Endodermal cell (in vitro differentiated cells): ENCODE results near the gene METTL24. TPM values are rescaled to one million over a fixed set of nuclear protein-coding genes. Genes with fewer than 3 reads are reported as not detected.

ENCODE experiments used
- DNase-seq: peaks from one replicate; pipeline ENCODE4 v3.0.0-alpha.2; 2017
- H3K27ac ChIP-seq: 2 replicates; pipeline ENCODE4 v1.5.1; 2013; ENCODE audit warnings: mild to moderate bottlenecking, low read depth, low read length, moderate library complexity
- H3K27me3 ChIP-seq: 2 replicates; pipeline ENCODE4 v1.6.1; 2013; ENCODE audit warnings: mild to moderate bottlenecking, low read length, moderate library complexity; ENCODE audit not compliant: insufficient read depth, control insufficient read depth, poor library complexity, severe bottlenecking
- H3K36me3 ChIP-seq: 2 replicates; pipeline ENCODE4 v1.7.0; 2013; ENCODE audit warnings: mild to moderate bottlenecking, low read length, moderate library complexity; ENCODE audit not compliant: control insufficient read depth, insufficient read depth
- H3K4me1 ChIP-seq: one replicate; pipeline ENCODE4 v1.7.0; 2013; ENCODE audit warnings: low read length; ENCODE audit not compliant: control insufficient read depth, insufficient read depth
- H3K4me3 ChIP-seq: 2 replicates; pipeline ENCODE4 v1.5.1; 2013; ENCODE audit warnings: mild to moderate bottlenecking, low read length, moderate library complexity
- H3K9ac ChIP-seq: 2 replicates; pipeline ENCODE4 v1.6.1; 2013; ENCODE audit warnings: mild to moderate bottlenecking, low read length, moderate library complexity; ENCODE audit not compliant: poor library complexity, severe bottlenecking; ENCODE audit errors: extremely low read depth
- H3K9me3 ChIP-seq: 2 replicates; pipeline ENCODE4 v1.6.1; 2013; ENCODE audit warnings: mild to moderate bottlenecking, low read length, moderate library complexity; ENCODE audit not compliant: control insufficient read depth
- H3K27ac Mint-ChIP-seq: 2 replicates; pipeline ENCODE4 v1.8.0; 2020; ENCODE audit warnings: mixed read lengths
- H3K27me3 Mint-ChIP-seq: 2 replicates; pipeline ENCODE4 v1.8.0; 2021; ENCODE audit warnings: mild to moderate bottlenecking, mixed read lengths; ENCODE audit not compliant: insufficient read depth
- H3K36me3 Mint-ChIP-seq: 2 replicates; pipeline ENCODE4 v1.8.0; 2020; ENCODE audit warnings: low read depth, mixed read lengths
- H3K4me1 Mint-ChIP-seq: 2 replicates; pipeline ENCODE4 v1.8.0; 2020; ENCODE audit warnings: mixed read lengths
- H3K4me3 Mint-ChIP-seq: 2 replicates; pipeline ENCODE4 v1.8.0; 2020; ENCODE audit warnings: mild to moderate bottlenecking, moderate library complexity, mixed read lengths
- H3K9me3 Mint-ChIP-seq: 2 replicates; pipeline ENCODE4 v1.8.0; 2020; ENCODE audit warnings: mild to moderate bottlenecking, mixed read lengths
- CTCF ChIP-seq: fragments of 200-600 bp; sonication (generic); conservative IDR thresholded peaks from 2 replicates; pipeline ENCODE4 v1.5.0; 2021; ENCODE audit warnings: antibody characterized with exemption, mild to moderate bottlenecking
- WGBS, 2 experiments: methylation state at CpG; one replicate each; pipeline versions ENCODE4 v1.1.5 to v1.1.7; 2013; ENCODE audit warnings: missing lambda C conversion rate in 2 of 2, mixed read lengths in 1 of 2; ENCODE audit not compliant: insufficient coverage in 1 of 2, insufficient read length in 1 of 2; 5-methylcytosine and 5-hydroxymethylcytosine counted together
- total RNA-seq, 2 donors: library from RNA; stranded (reverse); fragmentation: NEBNext Ultra II Directional in 1 of 2; extraction: Animal tissue kit (Norgen Biotek cat#: 25700) in 1 of 2; gene quantifications; 2 replicates in 1 of 2; 3 replicates in 1 of 2; pipeline ENCODE4 v1.2.1, GENCODE V29; 2021

METTL24 gene
- total RNA-seq, 2 donors from 2014 or later: 0.24 to 1.3 TPM

- TF ChIP-seq CTCF: peak; percentile 87
- H3K9ac ChIP-seq: no peak overlapping the region
- H3K4me1 ChIP-seq: peaks cover 3% of the 10 kb centered on the region
- no peak overlapping the region for H3K4me3 Mint-ChIP-seq
- no peaks in the 10 kb centered on the region for H3K9me3 Mint-ChIP-seq
- peaks cover 14% of the 10 kb centered on the region for H3K4me1 Mint-ChIP-seq
- H3K27ac ChIP-seq: no peak overlapping the region
- 65 to 73% methylated on average over 10 of the region's 10 CpGs for WGBS, 2 experiments
- no peak overlapping the region for H3K27ac Mint-ChIP-seq
- no peaks in the 10 kb centered on the region for H3K27me3 Mint-ChIP-seq
- peak; percentile 89 for DNase-seq
- no peaks in the 10 kb centered on the region for H3K36me3 Mint-ChIP-seq
- no peaks in the 10 kb centered on the region for H3K36me3 ChIP-seq
- H3K9me3 ChIP-seq: no peaks in the 10 kb centered on the region
- H3K27me3 ChIP-seq: no peaks in the 10 kb centered on the region
- no peak overlapping the region for H3K4me3 ChIP-seq
These were observed 16.2 kb downstream of the METTL24 start for GRCh38 chr6:110341663-110342596.

- H3K27ac Mint-ChIP-seq: no peak overlapping the region
- no peaks in the 10 kb centered on the region for H3K9me3 ChIP-seq
- H3K27ac ChIP-seq: no peak overlapping the region
- DNase-seq: no peak
- H3K4me1 ChIP-seq: peaks cover 3% of the 10 kb centered on the region
- H3K36me3 ChIP-seq: no peaks in the 10 kb centered on the region
- H3K4me3 ChIP-seq: no peak overlapping the region
- no peak for TF ChIP-seq CTCF
- H3K27me3 Mint-ChIP-seq: no peaks in the 10 kb centered on the region
- H3K4me3 Mint-ChIP-seq: no peak overlapping the region
- H3K9me3 Mint-ChIP-seq: no peaks in the 10 kb centered on the region
- no peak overlapping the region for H3K9ac ChIP-seq
- no peaks in the 10 kb centered on the region for H3K27me3 ChIP-seq
- H3K4me1 Mint-ChIP-seq: peaks cover 14% of the 10 kb centered on the region
- H3K36me3 Mint-ChIP-seq: no peaks in the 10 kb centered on the region
These were observed 17.1 kb downstream of the METTL24 start for GRCh38 chr6:110341067-110341466.

GRCh38 chr6:110340392-110340965 lies 17.7 kb downstream of the METTL24 start:
- WGBS, 2 experiments: 92 to 98% methylated on average over 5 to 7 of the region's 7 CpGs
- no peaks in the 10 kb centered on the region for H3K27me3 Mint-ChIP-seq
- Histone ChIP-seq H3K27ac (no peak overlapping the region), H3K4me1 (peaks cover 3% of the 10 kb centered on the region), H3K9ac (no peak overlapping the region), H3K4me3 (no peak overlapping the region), H3K27me3 (no peaks in the 10 kb centered on the region), H3K9me3 (no peaks in the 10 kb centered on the region), H3K36me3 (no peaks in the 10 kb centered on the region)
- no peaks in the 10 kb centered on the region for H3K9me3 Mint-ChIP-seq
- no peak for TF ChIP-seq CTCF
- H3K4me3 Mint-ChIP-seq: no peak overlapping the region
- no peak for DNase-seq
- peaks cover 14% of the 10 kb centered on the region for H3K4me1 Mint-ChIP-seq
- H3K36me3 Mint-ChIP-seq: no peaks in the 10 kb centered on the region
- no peak overlapping the region for H3K27ac Mint-ChIP-seq
